Myocyte (in vitro differentiated cells): Measurements from ENCODE around the gene SLC13A3. TPM values are rescaled to one million over a fixed set of nuclear protein-coding genes. Genes with fewer than 3 reads are reported as not detected.

Experiments used
- DNase-seq: peaks from one replicate; pipeline ENCODE4 v3.0.0-alpha.2; 2012; ENCODE audit warnings: low read depth
- total RNA-seq: library from RNA; depleted of rRNA; stranded (reverse); fragments of >200 nt; gene quantifications from 2 replicates; pipeline ENCODE4 v1.2.3, GENCODE V29; 2014

The SLC13A3 gene
- total RNA-seq, 1 donor from 2014 or later = 0.59 TPM

DNA sequence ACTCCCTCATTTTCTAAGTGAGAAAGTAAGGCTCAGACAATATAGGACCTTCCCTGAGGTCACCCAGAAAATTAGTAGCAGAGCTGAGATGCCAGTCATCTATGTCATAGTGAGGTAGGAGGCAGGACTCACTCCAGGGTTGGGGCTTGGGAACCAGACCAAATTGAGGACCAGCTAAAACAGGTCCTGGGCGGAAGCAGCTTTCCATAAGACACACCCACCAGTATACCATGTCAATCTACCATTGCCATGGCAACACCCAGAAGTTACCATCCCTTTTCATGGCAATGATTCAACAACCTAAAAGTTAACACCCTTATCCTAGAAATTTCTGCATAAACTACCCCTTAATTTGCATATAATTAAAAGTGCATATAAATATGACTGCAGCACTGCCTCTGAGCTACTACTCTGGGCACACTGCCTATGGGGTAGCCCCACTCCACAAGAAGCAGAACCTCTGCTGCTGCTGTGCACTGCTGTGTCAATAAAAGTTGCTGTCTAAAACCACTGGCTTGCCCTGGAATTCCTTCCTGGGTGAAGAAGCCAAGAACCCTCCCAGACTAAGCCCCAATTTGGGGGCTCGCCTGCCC lies 70.5 kb downstream of the SLC13A3 start:
- no peak for DNase-seq

DNA sequence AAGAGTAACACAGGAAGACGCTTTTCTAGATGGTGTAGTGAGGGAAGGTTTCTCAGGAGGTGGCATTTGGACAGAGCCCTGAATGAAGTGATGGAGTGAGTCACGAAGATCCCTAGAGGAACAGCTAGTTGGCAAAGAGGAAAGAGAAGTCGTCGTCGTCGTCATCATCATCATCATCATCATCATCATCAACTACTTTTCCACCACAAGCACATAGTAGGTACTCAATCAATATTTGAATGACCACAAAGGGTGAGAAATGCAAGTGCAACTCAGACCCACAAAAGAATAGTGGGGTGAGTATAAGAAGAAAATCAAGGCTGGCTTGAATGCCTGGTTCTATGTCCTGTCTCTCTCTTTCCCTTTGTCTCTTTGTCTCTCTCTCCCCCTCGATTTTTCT lies 72.5 kb downstream of the SLC13A3 start:
- no peak for DNase-seq

DNA sequence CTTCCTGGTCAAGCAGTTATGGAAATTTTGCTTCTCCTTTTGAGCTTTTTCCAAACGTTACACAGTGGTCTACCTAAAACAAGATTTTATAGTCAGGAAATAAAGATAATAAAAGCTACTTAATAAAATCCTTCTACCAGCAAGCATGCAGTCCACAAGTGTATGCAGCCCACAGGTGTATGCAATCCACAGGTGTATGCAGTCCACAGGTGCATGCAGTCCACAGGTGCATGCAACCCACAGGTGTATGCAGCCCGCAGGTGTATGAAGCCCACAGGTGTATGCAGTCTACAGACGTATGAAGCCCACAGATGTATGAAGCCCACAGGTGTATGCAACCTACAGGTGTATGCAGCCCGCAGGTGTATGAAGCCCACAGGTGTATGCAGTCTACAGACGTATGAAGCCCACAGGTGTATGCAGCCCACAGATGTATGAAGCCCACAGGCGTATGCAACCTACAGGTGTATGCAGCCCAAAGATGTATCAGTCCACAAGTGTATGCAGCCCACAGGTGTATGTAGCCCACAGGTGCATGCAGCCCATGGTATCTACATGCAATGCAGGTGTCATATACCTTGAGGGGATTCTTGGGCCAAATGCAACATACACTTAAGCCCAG lies 74.4 kb downstream of the SLC13A3 start:
- no peak for DNase-seq

DNA sequence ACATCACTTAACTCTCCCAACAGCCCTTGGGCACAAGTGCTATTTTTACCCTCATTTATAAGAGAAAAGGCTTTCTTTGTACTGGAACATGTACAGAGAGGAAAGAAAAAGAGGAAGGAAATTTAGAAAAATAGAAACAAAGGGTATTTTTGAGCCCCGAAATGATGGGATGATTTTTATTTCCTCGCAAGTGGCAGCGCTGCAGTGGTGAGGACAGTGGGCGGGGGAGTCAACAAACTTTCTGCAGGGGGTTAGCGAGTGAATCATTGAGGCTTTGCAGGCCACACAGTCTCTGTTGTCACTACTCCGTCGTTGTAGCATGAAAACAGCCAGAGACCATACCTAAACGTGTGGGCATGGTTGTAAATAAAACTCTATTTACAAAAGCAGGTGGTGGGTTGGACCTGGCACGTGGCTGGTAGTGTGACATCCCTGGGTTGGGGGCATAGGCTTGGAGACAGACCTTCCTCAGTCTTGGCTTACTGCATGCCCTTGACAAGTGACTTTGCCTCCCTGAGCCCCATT lies 75.3 kb downstream of the SLC13A3 start:
- DNase-seq = no peak

DNA sequence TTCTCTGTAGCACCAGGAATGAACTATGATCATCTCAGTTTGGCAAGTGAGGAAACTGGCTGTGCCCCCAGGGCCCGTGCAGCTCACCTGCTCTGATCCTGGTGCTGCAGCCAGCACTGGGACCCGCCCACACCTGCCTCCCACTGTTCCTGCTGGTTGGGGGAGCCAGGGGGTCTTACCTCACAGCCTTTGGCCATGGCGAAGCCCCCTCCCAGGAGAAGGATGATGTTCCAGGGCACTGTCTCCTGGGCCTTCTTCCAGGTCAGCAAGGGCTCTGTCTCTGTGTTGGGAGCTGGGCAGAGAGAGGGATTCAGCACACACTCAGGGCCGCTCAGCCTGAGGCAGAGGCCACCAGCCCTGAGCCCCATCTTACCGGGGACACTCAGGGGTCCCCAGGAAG lies 75.9 kb downstream of the SLC13A3 start:
- DNase-seq = no peak

DNA sequence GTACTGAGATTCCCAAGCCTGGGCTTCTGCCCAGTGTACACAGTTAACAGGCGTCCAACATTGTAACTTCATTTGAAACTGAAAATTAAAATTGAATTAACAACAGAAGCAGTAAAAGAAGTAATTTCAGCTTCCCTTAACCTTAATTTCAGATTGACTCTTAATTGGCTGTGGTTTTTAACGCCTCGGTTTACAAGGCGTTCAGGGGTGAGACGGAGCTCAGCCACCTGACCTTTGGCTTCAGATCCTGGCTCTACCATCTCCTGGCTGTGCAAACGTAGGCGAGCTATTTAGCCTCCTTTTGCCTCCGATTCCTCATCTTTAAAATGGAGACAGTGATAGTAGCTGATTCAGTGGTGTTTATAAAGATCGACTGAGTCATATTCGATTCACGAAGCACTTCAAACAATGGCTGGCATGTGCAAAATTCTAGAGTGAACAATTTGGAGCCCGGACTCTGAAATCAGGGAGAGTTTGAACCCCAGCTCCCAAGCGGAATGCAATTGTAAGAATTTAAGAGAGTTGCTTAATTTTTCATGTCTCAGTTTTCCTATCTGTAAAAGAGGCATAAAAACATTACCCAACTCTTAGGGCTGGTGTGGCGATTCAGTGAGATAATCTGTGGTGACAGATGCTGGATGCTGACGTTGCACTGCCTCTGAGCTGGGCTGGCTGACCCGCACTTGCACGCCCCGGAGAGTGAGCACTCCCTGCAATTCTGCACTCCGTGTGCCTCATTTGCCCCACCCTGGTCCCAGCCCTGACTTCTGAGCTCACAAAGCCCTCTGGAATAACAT lies 77.3 kb downstream of the SLC13A3 start:
- DNase-seq = no peak

DNA sequence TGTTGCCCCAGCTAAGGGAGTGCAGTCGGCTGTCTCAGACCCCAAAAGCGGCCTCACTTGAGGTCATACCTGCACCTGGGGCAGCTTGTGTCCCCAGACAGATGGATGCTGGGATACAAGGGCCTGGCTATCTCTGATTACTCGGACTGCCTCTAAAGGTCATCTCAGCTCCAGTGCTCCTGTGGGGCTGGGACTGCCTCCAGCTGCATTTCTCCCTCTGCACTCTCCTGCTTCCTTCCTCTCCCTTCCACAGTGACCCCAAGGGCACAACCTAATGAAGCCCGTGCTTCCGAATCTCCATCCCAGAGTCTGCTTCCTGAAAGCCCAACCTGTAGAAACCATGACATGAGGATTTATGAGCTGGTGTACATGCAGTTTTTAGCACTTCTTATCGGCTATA lies 78.0 kb downstream of the SLC13A3 start:
- no peak for DNase-seq

DNA sequence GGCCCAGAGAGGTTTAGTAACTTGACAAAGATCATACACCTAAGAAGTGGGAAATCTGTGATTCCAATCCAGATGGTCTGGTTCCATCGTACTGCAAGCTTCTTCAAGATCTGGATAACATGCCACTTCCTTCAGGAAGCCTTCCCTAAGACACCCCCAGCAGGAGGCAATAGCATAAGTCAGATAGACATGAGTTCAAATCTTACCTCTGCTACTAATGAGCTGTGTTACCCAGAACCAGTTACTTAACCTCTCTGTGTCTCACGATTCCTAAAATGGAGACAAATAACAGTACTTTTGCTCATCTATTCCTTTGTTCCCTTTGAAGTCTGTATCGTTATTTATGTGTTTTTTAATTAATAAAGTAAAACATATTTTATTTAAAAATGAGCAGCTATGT lies 78.5 kb downstream of the SLC13A3 start:
- no peak for DNase-seq

DNA sequence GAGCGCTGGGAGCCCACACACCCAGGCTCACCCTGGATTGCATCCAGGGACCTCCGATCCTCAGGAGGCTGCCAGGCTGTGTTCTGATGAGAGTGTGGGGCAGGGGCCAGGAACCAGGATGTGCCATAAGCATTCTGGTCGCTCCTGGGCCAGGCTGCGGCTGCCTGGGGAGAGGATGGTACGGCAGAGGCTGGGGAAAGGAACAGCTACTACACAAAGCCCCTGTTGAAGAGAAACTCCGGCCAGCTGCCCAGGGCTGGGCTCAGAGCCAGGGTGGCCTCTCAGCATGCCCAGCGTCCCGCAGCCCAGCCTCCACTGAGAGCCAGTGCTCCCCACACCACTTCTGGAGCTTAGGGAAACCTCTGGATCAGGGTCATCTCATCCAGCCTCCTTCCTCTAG lies 79.1 kb downstream of the SLC13A3 start:
- DNase-seq = peak; percentile 79

DNA sequence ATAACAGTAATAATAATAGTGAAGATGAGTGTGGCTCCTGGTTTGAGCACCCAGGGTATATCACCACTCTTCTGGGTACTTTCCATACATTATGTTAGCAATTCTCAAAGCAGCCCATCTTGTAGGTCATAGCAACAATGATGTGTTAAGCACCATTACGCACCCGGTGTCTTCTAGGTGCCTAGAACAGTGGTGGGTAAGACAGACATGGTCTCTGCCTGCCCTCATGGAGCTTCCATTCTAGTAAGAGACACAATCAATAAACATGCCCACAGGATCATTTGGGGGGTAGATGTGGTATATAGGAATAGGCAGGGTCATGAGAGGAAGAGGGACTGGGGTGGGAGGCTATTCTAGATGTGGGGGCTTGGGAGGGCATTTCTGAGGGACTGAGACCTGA lies 79.8 kb downstream of the SLC13A3 start:
- DNase-seq = no peak

DNA sequence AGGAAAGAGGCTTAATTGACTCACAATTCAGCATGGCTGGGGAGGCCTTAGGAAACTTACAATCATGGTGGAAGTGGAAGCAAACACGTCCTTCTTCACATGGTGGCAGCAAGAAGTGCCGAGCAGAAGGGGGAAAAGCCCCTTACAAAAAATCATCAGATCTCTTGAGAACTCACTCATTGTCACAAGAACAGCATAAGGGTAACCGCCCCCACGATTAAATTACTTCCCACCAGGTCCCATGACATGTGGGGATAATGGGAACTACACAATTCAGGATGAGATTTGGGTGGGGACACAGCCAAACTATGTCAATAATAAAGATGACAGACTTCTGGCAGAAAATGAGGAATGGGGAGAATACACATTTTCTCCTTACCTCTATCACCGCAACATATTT lies 80.3 kb downstream of the SLC13A3 start:
- DNase-seq = no peak

DNA sequence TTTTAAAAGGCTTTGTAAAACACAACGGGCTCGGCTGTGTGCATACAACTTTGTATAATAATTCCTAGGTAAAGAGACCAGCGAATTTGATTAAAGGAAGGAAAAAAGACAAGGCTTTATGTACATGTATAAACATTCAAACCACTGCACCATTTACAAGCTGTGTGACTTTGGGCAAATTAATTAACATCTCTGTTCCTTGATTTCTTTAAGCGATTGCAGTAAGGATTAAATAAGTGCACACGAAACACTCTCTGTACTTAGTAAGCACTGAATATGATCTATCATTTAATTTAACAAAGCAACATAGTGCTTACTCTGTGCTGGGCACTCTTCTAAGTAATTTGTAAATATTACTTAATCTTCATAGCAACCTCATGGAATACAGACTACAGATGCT lies 81.3 kb downstream of the SLC13A3 start:
- DNase-seq = no peak

DNA sequence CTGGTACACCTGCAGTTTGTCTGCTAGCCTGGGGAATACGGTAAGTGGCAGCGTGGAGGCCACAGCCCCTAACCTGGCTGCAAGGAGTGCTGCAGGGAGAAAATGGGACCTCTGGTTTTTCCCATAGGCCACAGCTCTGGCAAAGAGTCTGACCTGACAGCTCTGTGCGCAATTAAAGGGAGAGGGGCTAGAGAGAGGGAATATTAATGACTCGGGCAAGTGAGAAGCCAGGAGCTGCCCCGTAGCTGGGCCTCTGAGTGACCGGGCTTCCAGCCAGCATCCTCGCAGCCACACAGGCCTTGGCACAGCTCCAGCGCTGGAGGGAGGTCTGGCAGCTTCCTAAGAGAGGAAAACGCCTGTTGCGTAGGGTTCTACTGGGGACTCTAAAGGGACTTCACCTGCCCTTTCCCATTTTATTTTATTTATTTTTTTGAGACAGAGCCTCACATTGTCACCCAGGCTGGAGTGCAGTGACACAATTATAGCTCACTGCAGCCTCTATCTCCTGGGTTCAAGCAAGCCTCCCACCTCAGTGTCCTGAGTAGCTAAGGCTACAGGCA lies 82.6 kb downstream of the SLC13A3 start:
- DNase-seq = peak; percentile 86

DNA sequence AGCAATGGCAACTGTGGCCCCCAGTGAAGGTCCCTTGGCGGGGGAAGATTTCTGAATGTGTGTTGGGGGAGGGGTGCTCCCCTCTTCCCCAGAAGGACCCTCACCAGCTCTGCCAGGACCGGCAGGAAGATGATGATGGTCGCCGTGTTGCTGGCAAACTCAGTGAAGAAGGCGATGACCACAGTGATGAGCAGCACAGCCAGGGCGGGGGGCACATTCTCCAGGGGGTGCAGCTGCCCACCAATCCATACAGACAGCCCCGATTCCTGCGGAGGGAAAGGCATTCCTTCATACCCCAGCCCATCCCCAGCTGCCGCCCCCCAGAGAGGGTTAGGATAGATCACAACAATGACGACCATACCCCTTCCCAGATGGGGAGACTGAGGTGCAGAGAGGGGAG lies 85.1 kb downstream of the SLC13A3 start:
- DNase-seq = no peak

DNA sequence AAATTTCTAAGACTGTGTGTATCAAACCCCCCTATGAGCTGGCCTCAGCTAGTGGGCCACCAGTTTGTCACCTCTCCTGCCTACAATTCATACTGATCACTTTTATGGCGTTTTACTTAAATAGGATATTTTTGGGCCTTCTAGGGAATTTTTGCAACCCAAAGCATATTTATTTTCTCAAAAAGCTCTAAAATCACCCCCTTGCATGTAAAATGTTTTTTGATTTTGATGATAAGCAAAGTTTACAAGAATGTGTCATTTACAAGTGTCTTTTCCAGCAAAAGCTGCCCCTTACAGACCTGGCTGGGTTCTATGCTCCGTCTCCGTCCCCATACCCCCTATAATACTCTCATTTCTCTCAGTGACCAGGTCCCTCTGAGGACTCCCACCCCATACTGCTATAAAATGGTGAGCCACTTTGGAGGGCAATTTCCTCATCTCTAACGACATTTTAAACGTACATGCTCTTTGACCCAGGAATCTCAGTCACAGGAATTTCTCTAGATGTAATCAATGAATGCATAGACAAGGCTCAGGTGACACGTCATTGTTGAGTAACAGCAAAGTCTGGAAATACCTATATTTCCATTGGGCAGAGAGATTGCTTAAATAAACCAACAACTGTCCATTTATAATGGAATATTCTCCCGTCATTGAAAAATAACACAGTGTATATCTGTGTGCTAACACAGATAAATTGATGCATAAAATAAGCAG lies 86.9 kb downstream of the SLC13A3 start:
- no peak for DNase-seq

DNA sequence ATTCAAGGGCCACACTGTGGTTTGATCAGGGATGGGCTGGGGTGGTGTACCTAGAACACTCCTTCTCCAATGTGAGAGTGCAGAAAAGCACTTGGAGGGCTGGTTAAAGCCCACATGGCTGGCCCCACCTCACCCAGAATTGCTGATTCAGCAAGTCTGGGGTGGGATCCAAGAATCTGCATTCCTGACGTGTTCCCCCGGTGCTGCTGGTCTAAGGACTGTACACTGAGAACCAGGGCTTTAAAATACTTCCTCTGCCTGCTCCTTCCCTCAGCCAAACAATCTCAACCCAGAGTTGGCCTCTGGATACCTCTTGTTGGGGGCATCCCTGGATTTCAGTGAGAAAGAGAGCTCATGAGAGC lies 87.4 kb downstream of the SLC13A3 start:
- no peak for DNase-seq

DNA sequence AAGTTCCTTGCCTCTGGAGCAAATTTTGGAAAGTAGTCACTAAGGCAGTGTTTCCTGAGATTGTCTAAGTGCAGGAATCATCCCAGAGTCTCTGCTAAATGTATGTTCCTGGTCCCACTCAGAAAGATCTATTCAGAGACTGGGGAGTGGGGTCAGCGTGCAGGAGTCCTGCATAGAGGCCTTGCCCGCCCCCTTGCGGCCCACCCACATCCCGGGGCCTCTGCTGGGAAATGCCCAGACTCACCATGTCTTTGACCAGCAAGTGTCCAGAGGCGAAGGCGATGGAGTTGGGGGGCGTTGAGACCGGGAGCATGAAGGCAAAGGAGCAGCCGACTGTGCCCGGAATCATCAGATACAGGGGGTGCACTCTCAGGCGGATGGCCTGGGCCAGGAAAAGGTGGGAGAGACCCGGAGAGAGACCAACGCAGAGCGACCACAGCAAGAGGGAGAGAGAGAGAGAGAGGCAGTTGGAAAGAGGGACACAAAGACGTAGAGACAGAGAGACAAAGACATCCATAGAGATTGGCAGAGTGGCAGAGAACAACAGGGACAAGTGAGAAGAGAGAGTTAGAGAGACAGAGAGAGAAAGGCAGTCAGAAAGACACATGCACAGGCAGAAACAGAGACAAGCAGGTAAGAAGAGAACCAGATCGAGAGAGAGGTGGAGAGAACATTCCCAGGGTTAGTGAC lies 87.9 kb downstream of the SLC13A3 start:
- DNase-seq = no peak

DNA sequence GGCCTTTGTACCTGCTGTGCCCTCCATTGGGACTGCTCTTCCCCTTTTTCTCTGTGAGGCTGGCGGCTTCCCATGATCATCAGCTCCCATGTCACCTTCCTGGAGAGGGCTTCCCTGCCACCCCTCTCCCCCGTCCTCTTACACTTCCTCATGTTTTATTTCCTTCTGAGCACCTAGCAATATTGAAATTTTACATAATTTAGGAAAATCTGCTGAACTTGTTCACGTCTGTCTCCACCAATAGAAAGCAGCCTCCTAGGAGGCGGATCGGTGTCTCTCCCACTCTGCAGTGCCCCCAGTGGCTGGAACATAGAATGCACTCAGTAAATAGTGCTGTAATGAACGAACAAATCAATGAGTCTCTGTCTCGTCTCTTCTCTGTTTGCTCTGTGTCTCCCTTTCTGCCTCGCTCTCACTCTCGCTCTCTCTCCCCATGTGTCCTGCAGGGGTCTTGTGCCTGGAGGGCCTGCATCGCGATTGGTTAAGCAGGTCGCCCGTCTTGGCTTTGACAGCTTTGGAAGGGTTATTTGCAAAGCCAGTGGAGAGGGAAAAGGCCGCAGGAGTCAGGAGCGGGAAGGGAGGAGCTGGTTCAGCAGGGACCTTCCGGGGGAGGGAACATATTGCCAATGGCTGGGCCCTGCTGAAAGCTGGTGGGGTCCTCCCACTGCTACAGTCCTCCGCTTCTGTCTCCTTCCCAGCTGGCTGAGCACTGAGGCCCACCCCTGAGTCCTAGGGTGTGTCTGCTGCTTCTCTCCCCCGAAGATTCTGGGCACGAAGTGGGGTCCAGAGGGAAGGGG lies 88.7 kb downstream of the SLC13A3 start:
- peak; percentile 65 for DNase-seq

DNA sequence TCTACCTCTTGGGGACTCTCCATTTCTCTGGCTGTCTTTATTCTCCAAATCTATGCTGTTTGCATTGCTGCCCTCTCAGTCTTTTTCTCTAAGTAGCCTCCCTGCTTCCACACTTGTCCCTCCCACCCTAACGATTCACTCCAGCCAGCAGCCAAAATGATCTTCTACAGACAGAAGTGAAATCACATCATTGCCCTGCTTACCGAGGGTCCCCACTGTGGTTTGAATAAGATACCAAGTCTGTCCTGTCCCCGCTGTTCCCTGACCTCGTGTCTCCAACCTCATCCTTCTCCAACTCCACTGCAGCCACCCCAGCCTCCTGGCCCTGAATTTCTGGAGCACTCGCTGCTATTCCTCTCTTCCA lies 89.3 kb downstream of the SLC13A3 start:
- no peak for DNase-seq
